Activated T-helper 17 cell treated with anti-CD3 and anti-CD28 coated beads, Interleukin-2, amount 50 U/mL, for 72 hours (primary cell): Measurements from ENCODE around the gene RWDD3. TPM values are rescaled to one million over a fixed set of nuclear protein-coding genes. Genes with fewer than 3 reads are reported as not detected.

Experiments used
- ATAC-seq: fragments of 150-1000 bp; cut with Tn5 transposase; replicated peaks from 2 replicates; pipeline ENCODE4 v1.10.0; 2021; ENCODE audit warnings: mild to moderate bottlenecking, moderate library complexity
- H3K27ac Mint-ChIP-seq: one replicate; pipeline ENCODE4 v1.8.0; 2022; ENCODE audit warnings: mixed read lengths
- H3K27me3 Mint-ChIP-seq: one replicate; pipeline ENCODE4 v1.8.0; 2022; ENCODE audit warnings: mixed read lengths
- H3K36me3 Mint-ChIP-seq: one replicate; pipeline ENCODE4 v1.8.0; 2022; ENCODE audit warnings: low read depth, mild to moderate bottlenecking, mixed read lengths
- H3K4me1 Mint-ChIP-seq: one replicate; pipeline ENCODE4 v1.8.0; 2022; ENCODE audit warnings: mixed read lengths
- H3K4me3 Mint-ChIP-seq: one replicate; pipeline ENCODE4 v1.8.0; 2022; ENCODE audit warnings: mild to moderate bottlenecking, mixed read lengths
- H3K9me3 Mint-ChIP-seq: one replicate; pipeline ENCODE4 v1.8.0; 2022; ENCODE audit warnings: mixed read lengths
- total RNA-seq, 2 donors: library from RNA; stranded (reverse); gene quantifications; one replicate each; pipeline ENCODE4 v1.2.3, GENCODE V29; 2022

RWDD3 gene
- total RNA-seq, 2 donors from 2014 or later: 10.0 to 12.7 TPM

- peaks cover 71% of the 10 kb centered on the region for H3K36me3 Mint-ChIP-seq
- no peaks in the 10 kb centered on the region for H3K27me3 Mint-ChIP-seq
- H3K4me3 Mint-ChIP-seq: no peak overlapping the region
- H3K27ac Mint-ChIP-seq: no peak overlapping the region
- H3K4me1 Mint-ChIP-seq: peaks cover 5% of the 10 kb centered on the region
- no peaks in the 10 kb centered on the region for H3K9me3 Mint-ChIP-seq
- no peak for ATAC-seq
Observed at GRCh38 chr1:95246511-95246910, 12.5 kb downstream of the RWDD3 start.

GRCh38 chr1:95247607-95248006 lies 13.6 kb downstream of the RWDD3 start:
- H3K4me1 Mint-ChIP-seq: peaks cover 5% of the 10 kb centered on the region
- H3K36me3 Mint-ChIP-seq: peaks cover 72% of the 10 kb centered on the region
- no peaks in the 10 kb centered on the region for H3K9me3 Mint-ChIP-seq
- no peak overlapping the region for H3K27ac Mint-ChIP-seq
- no peak for ATAC-seq
- no peaks in the 10 kb centered on the region for H3K27me3 Mint-ChIP-seq
- H3K4me3 Mint-ChIP-seq: no peak overlapping the region

GRCh38 chr1:95249916-95250315 lies 15.9 kb downstream of the RWDD3 start:
- no peaks in the 10 kb centered on the region for H3K4me1 Mint-ChIP-seq
- no peak for ATAC-seq
- H3K27ac Mint-ChIP-seq: no peak overlapping the region
- peaks cover 51% of the 10 kb centered on the region for H3K36me3 Mint-ChIP-seq
- no peaks in the 10 kb centered on the region for H3K27me3 Mint-ChIP-seq
- no peak overlapping the region for H3K4me3 Mint-ChIP-seq
- H3K9me3 Mint-ChIP-seq: no peaks in the 10 kb centered on the region

GRCh38 chr1:95252422-95252821 lies 18.4 kb downstream of the RWDD3 start:
- no peaks in the 10 kb centered on the region for H3K9me3 Mint-ChIP-seq
- H3K36me3 Mint-ChIP-seq: peaks cover 34% of the 10 kb centered on the region
- no peak overlapping the region for H3K27ac Mint-ChIP-seq
- no peaks in the 10 kb centered on the region for H3K27me3 Mint-ChIP-seq
- H3K4me1 Mint-ChIP-seq: no peaks in the 10 kb centered on the region
- H3K4me3 Mint-ChIP-seq: no peak overlapping the region
- no peak for ATAC-seq

GRCh38 chr1:95254959-95255358 lies 20.9 kb downstream of the RWDD3 start:
- ATAC-seq: no peak
- Mint-ChIP-seq H3K27ac (no peak overlapping the region), H3K4me3 (no peak overlapping the region), H3K9me3 (no peaks in the 10 kb centered on the region), H3K27me3 (no peaks in the 10 kb centered on the region), H3K36me3 (peaks cover 14% of the 10 kb centered on the region), H3K4me1 (no peaks in the 10 kb centered on the region)

- Mint-ChIP-seq H3K4me3 (no peak overlapping the region), H3K4me1 (no peaks in the 10 kb centered on the region), H3K36me3 (peaks cover 14% of the 10 kb centered on the region), H3K27me3 (no peaks in the 10 kb centered on the region), H3K27ac (no peak overlapping the region), H3K9me3 (no peaks in the 10 kb centered on the region)
- no peak for ATAC-seq
Observed at GRCh38 chr1:95255826-95256225, 21.8 kb downstream of the RWDD3 start.

- Mint-ChIP-seq H3K36me3 (peaks cover under 1% of the 10 kb centered on the region), H3K9me3 (no peaks in the 10 kb centered on the region), H3K4me1 (no peaks in the 10 kb centered on the region), H3K27me3 (no peaks in the 10 kb centered on the region), H3K27ac (no peak overlapping the region), H3K4me3 (no peak overlapping the region)
- ATAC-seq: no peak
Observed at GRCh38 chr1:95257758-95258157, 23.7 kb downstream of the RWDD3 start.

GRCh38 chr1:95259245-95259644 lies 25.2 kb downstream of the RWDD3 start:
- H3K4me1 Mint-ChIP-seq: no peaks in the 10 kb centered on the region
- H3K27ac Mint-ChIP-seq: no peak overlapping the region
- no peak overlapping the region for H3K4me3 Mint-ChIP-seq
- no peaks in the 10 kb centered on the region for H3K36me3 Mint-ChIP-seq
- no peak for ATAC-seq
- H3K27me3 Mint-ChIP-seq: no peaks in the 10 kb centered on the region
- H3K9me3 Mint-ChIP-seq: no peaks in the 10 kb centered on the region

- Mint-ChIP-seq H3K27ac (no peak overlapping the region), H3K4me3 (no peak overlapping the region), H3K4me1 (no peaks in the 10 kb centered on the region), H3K36me3 (no peaks in the 10 kb centered on the region), H3K27me3 (peaks cover 3% of the 10 kb centered on the region), H3K9me3 (no peaks in the 10 kb centered on the region)
- no peak for ATAC-seq
Observed at GRCh38 chr1:95262913-95263312, 28.9 kb downstream of the RWDD3 start.

- H3K9me3 Mint-ChIP-seq: no peaks in the 10 kb centered on the region
- no peak for ATAC-seq
- H3K36me3 Mint-ChIP-seq: no peaks in the 10 kb centered on the region
- H3K4me3 Mint-ChIP-seq: no peak overlapping the region
- H3K4me1 Mint-ChIP-seq: no peaks in the 10 kb centered on the region
- H3K27me3 Mint-ChIP-seq: peaks cover 3% of the 10 kb centered on the region
- H3K27ac Mint-ChIP-seq: no peak overlapping the region
Observed at GRCh38 chr1:95263450-95263849, 29.4 kb downstream of the RWDD3 start.

GRCh38 chr1:95265106-95265505 lies 31.1 kb downstream of the RWDD3 start:
- H3K4me3 Mint-ChIP-seq: no peak overlapping the region

GRCh38 chr1:95276429-95276828 lies 42.4 kb downstream of the RWDD3 start:
- H3K36me3 Mint-ChIP-seq: no peaks in the 10 kb centered on the region
- no peak overlapping the region for H3K4me3 Mint-ChIP-seq
- ATAC-seq: no peak

More at GRCh38 chr1:95265106-95265505, 31.1 kb downstream of the RWDD3 start:
- H3K4me1 Mint-ChIP-seq: no peaks in the 10 kb centered on the region
- H3K9me3 Mint-ChIP-seq: no peaks in the 10 kb centered on the region
- peaks cover 7% of the 10 kb centered on the region for H3K27me3 Mint-ChIP-seq
- no peak for ATAC-seq
- no peak overlapping the region for H3K27ac Mint-ChIP-seq
- no peaks in the 10 kb centered on the region for H3K36me3 Mint-ChIP-seq

GRCh38 chr1:95278173-95279006 lies 44.4 kb downstream of the RWDD3 start:
- Mint-ChIP-seq H3K27me3 (peaks cover 10% of the 10 kb centered on the region), H3K4me3 (no peak overlapping the region), H3K27ac (no peak overlapping the region), H3K9me3 (no peaks in the 10 kb centered on the region), H3K4me1 (no peaks in the 10 kb centered on the region), H3K36me3 (no peaks in the 10 kb centered on the region)
- no peak for ATAC-seq

More at GRCh38 chr1:95276429-95276828, 42.4 kb downstream of the RWDD3 start:
- no peak overlapping the region for H3K27ac Mint-ChIP-seq
- no peaks in the 10 kb centered on the region for H3K4me1 Mint-ChIP-seq
- H3K27me3 Mint-ChIP-seq: peaks cover 10% of the 10 kb centered on the region
- peaks cover 10% of the 10 kb centered on the region for H3K9me3 Mint-ChIP-seq

GRCh38 chr1:95281781-95282517 lies 47.9 kb downstream of the RWDD3 start:
- Mint-ChIP-seq H3K4me1 (no peaks in the 10 kb centered on the region), H3K27ac (no peak overlapping the region), H3K4me3 (no peak overlapping the region), H3K36me3 (no peaks in the 10 kb centered on the region), H3K27me3 (peaks cover 10% of the 10 kb centered on the region), H3K9me3 (no peaks in the 10 kb centered on the region)
- ATAC-seq: no peak

- Mint-ChIP-seq H3K36me3 (no peaks in the 10 kb centered on the region), H3K4me1 (no peaks in the 10 kb centered on the region), H3K9me3 (no peaks in the 10 kb centered on the region), H3K27me3 (peaks cover 10% of the 10 kb centered on the region), H3K4me3 (no peak overlapping the region), H3K27ac (no peak overlapping the region)
- no peak for ATAC-seq
Observed at GRCh38 chr1:95282518-95282895, 48.5 kb downstream of the RWDD3 start.
